SH-SY5Y (cell line): Measurements from ENCODE around the gene PRR14L.

Source experiments
- GATA2 ChIP-seq: IDR thresholded peaks from 2 replicates; pipeline ENCODE4 v1.6.1; 2011; ENCODE audit warnings: mild to moderate bottlenecking, low read depth, low read length
- GATA3 ChIP-seq: IDR thresholded peaks from 2 replicates; pipeline ENCODE4 v1.6.1; 2011; ENCODE audit warnings: low read depth, mild to moderate bottlenecking, low read length, moderate library complexity

DNA sequence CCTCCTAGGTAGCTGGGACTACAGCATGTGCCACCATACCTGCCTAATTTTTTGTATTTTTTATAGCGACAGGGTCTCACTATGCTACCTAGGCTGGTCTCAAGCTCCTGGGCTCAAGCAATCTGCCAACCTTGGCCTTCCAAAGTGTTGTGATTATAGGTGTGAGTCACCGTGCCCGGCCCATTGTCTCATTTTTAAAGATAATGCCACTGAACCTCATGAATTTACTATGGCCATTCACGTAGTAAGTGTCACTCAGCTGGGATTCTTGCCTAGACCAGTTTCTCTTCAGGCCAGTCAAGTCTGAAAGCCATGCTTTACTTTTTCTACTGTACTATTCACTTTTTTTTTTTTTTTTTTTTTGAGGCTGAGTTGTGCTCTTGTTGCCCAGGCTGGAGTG is 26.3 kb upstream of the PRR14L start:
- TF ChIP-seq GATA2 = no peak
- TF ChIP-seq GATA3 = no peak
